NOMO-1 treated with dmso at 0.1 percent for 144 hours (cell line): Measurements from ENCODE around the gene ALKAL2.
"Not testable (repeated sequence)": the region's sequence is repeated elsewhere in the genome, so short reads cannot be mapped to it uniquely, and the experiment has no call there.

Source experiments
- DNase-seq: peaks from one replicate; lab custom pipeline; 2025; ENCODE audit not compliant: unreplicated experiment; lab: John Stamatoyannopoulos, UW

Gene ALKAL2

GRCh38 chr2:287911-288757, at the start of gene ALKAL2:
ALKAL2 (minus strand) TSS chr2:288091; CDS start chr2:287835, 256 bp downstream.
- no peak for DNase-seq

GRCh38 chr2:336949-337348, 49.1 kb upstream of the ALKAL2 start:
- not testable (repeated sequence) for DNase-seq

- DNase-seq: no peak
Observed at GRCh38 chr2:336360-336759, 48.5 kb upstream of the ALKAL2 start.

- no peak for DNase-seq
Observed at GRCh38 chr2:332592-332991, 44.7 kb upstream of the ALKAL2 start.

- no peak for DNase-seq
Observed at GRCh38 chr2:328761-329160, 40.9 kb upstream of the ALKAL2 start.

GRCh38 chr2:323035-323434, 35.1 kb upstream of the ALKAL2 start:
- DNase-seq: no peak

GRCh38 chr2:322326-322725, 34.4 kb upstream of the ALKAL2 start:
- no peak for DNase-seq

- no peak for DNase-seq
Observed at GRCh38 chr2:320561-320960, 32.7 kb upstream of the ALKAL2 start.

- no peak for DNase-seq
Observed at GRCh38 chr2:319059-319600, 31.2 kb upstream of the ALKAL2 start.

- DNase-seq: no peak
Observed at GRCh38 chr2:317501-318424, 29.9 kb upstream of the ALKAL2 start.

- DNase-seq: no peak
Observed at GRCh38 chr2:316381-316780, 28.5 kb upstream of the ALKAL2 start.

GRCh38 chr2:315925-316324, 28.0 kb upstream of the ALKAL2 start:
- DNase-seq: not testable (repeated sequence)

GRCh38 chr2:314561-315336, 26.9 kb upstream of the ALKAL2 start:
- DNase-seq: no peak

- no peak for DNase-seq
Observed at GRCh38 chr2:313991-314390, 26.1 kb upstream of the ALKAL2 start.

- DNase-seq: no peak
Observed at GRCh38 chr2:310994-311393, 23.1 kb upstream of the ALKAL2 start.

- no peak for DNase-seq
Observed at GRCh38 chr2:309954-310510, 22.1 kb upstream of the ALKAL2 start.

- DNase-seq: no peak
Observed at GRCh38 chr2:309148-309953, 21.5 kb upstream of the ALKAL2 start.

- DNase-seq: no peak
Observed at GRCh38 chr2:305366-305765, 17.5 kb upstream of the ALKAL2 start.

GRCh38 chr2:296354-296753, 8.5 kb upstream of the ALKAL2 start:
- DNase-seq: no peak

- DNase-seq: no peak
Observed at GRCh38 chr2:295090-295489, 7.2 kb upstream of the ALKAL2 start.
